C4-2B (cell line): Measurements from ENCODE around the gene SPNS3.

Experiments used
- ZFX ChIP-seq: fragments of 450-650 bp; IDR thresholded peaks from 2 replicates; pipeline ENCODE4 v1.6.1; 2017
- TF ChIP-seq, protein P1 (sequence below): fragments of 450-650 bp; conservative IDR thresholded peaks from 2 replicates; pipeline ENCODE4 v1.5.1; 2017; ENCODE audit warnings: mild to moderate bottlenecking

DNA sequence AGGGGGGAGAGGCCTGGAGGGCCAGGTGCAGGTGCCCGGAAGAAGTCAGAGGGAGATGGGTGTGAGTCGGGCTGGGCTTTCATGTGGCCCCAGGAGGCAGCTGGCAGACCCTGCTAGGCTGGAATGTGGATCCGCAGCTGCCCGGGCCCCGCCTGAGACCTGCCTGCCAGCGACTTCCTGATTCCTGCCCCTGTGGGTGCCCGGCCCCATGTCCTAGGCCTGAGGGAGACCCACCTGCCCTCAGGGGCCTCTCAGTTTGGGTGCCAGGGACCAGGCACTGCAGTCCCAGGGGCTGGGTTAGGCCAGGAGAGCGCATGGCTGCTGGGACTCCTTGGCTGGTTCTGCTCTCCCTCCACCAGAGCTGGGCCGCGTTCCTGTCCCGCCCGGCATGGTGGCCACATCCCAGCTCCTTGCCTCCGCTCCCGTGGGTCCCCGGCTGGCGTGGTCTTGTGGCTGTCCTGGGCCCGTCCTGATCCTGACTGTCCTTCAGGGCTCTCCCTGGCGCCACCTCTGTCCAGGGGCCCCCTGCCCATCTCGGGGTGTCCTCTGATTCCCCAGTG, 42.9 kb downstream of the SPNS3 start:
- TF ChIP-seq, protein P1, sequence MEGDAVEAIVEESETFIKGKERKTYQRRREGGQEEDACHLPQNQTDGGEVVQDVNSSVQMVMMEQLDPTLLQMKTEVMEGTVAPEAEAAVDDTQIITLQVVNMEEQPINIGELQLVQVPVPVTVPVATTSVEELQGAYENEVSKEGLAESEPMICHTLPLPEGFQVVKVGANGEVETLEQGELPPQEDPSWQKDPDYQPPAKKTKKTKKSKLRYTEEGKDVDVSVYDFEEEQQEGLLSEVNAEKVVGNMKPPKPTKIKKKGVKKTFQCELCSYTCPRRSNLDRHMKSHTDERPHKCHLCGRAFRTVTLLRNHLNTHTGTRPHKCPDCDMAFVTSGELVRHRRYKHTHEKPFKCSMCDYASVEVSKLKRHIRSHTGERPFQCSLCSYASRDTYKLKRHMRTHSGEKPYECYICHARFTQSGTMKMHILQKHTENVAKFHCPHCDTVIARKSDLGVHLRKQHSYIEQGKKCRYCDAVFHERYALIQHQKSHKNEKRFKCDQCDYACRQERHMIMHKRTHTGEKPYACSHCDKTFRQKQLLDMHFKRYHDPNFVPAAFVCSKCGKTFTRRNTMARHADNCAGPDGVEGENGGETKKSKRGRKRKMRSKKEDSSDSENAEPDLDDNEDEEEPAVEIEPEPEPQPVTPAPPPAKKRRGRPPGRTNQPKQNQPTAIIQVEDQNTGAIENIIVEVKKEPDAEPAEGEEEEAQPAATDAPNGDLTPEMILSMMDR, result no peak
- no peak for TF ChIP-seq ZFX
